PC-9 (cell line): ENCODE measurements around the gene ADAMTS12. TPM values are rescaled to one million over a fixed set of nuclear protein-coding genes. Genes with fewer than 3 reads are reported as not detected.

Source experiments
- BruUV-seq: library from RNA; stranded (reverse); fragments of 400-500 nt; replicated peaks from 2 replicates; lab custom pipeline; 2021; lab: Mats Ljungman, UMichigan
- CTCF ChIA-PET: fragments of 300-600 bp; sonication (Branson Sonifier 250); formaldehyde crosslinking; loops from one replicate; lab custom pipeline; 2022; ENCODE audit warnings: antibody characterized with exemption; lab: Charles Lee
- POLR2A ChIA-PET: fragments of 300-600 bp; sonication (Branson Sonifier 250); formaldehyde crosslinking; loops from one replicate; lab custom pipeline; 2022; ENCODE audit warnings: antibody characterized with exemption; ENCODE audit not compliant: unreplicated experiment; lab: Charles Lee
- DNase-seq, 2 experiments: peaks; one replicate each; pipeline versions ENCODE4 v3.0.0 to v3.0.0-alpha.2; 2015 to 2022; ENCODE audit warnings: mixed read lengths in 1 of 2
- H2AFZ ChIP-seq: fragments of 200-600 bp; sonication (generic); 2 replicates; pipeline ENCODE4 v1.8.1; 2017; ENCODE audit warnings: antibody characterized with exemption
- H3F3A ChIP-seq: fragments of 200-600 bp; sonication (generic); 2 replicates; pipeline ENCODE4 v1.8.1; 2017; ENCODE audit warnings: antibody characterized with exemption, mild to moderate bottlenecking, low read depth; ENCODE audit not compliant: insufficient read depth
- H3K27ac ChIP-seq: fragments of 200-600 bp; sonication (generic); 2 replicates; pipeline ENCODE4 v1.6.1; 2016; ENCODE audit warnings: mixed run types
- H3K27me3 ChIP-seq: fragments of 200-600 bp; sonication (generic); 2 replicates; pipeline ENCODE4 v1.6.1; 2016; ENCODE audit warnings: low read depth, mixed run types; ENCODE audit not compliant: insufficient read depth
- H3K36me3 ChIP-seq: fragments of 200-600 bp; sonication (generic); 2 replicates; pipeline ENCODE4 v1.6.1; 2016; ENCODE audit warnings: low read depth, mixed run types
- H3K4me1 ChIP-seq: fragments of 200-600 bp; sonication (generic); replicated peaks from 2 replicates; pipeline ENCODE4 v1.6.1; 2016; ENCODE audit warnings: mixed run types; ENCODE audit not compliant: insufficient read depth
- H3K4me2 ChIP-seq: fragments of 200-600 bp; sonication (generic); 2 replicates; pipeline ENCODE4 v1.6.1; 2017; ENCODE audit warnings: mixed run types
- H3K4me3 ChIP-seq: fragments of 200-600 bp; sonication (generic); 2 replicates; pipeline ENCODE4 v1.6.1; 2016; ENCODE audit warnings: mixed run types
- H3K79me2 ChIP-seq: fragments of 200-600 bp; sonication (generic); 2 replicates; pipeline ENCODE4 v1.6.1; 2017; ENCODE audit warnings: low read depth, mixed run types
- H3K9me2 ChIP-seq: fragments of 200-600 bp; sonication (generic); 2 replicates; pipeline ENCODE4 v1.8.1; 2017; ENCODE audit warnings: mild to moderate bottlenecking; ENCODE audit not compliant: insufficient read depth
- H3K9me3 ChIP-seq: fragments of 200-600 bp; sonication (generic); 2 replicates; pipeline ENCODE4 v1.8.1; 2016; ENCODE audit warnings: low read depth; ENCODE audit not compliant: insufficient read depth
- H4K20me1 ChIP-seq: fragments of 200-600 bp; sonication (generic); 2 replicates; pipeline ENCODE4 v1.8.1; 2017; ENCODE audit not compliant: insufficient read depth
- CTCF ChIP-seq: fragments of 200-600 bp; sonication (generic); conservative IDR thresholded peaks from 2 replicates; pipeline ENCODE4 v1.6.1; 2017; ENCODE audit warnings: mixed run types, antibody characterized with exemption, mild to moderate bottlenecking, moderate library complexity
- EZH2 ChIP-seq: fragments of 200-600 bp; sonication (generic); IDR thresholded peaks from 2 replicates; pipeline ENCODE4 v1.8.0; 2017; ENCODE audit warnings: antibody characterized with exemption, low read depth
- intact Hi-C: fragments of 100-400 bp; cut with micrococcal nuclease; formaldehyde crosslinking; loops from one replicate; pipeline ENCODE4 v1.10.0; 2022; ENCODE audit not compliant: unreplicated experiment
- total RNA-seq: library from RNA; stranded (reverse); gene quantifications from 2 replicates; pipeline ENCODE4 v1.2.3, GENCODE V29; 2021

ADAMTS12 gene
- total RNA-seq, 1 experiment from 2014 or later: 103 TPM

- peak; percentile 31 to 74 for DNase-seq
- intact Hi-C loops: no loop called here
- no peak overlapping the region for H3K4me2 ChIP-seq
- no peak overlapping the region for H3K4me3 ChIP-seq
- POLR2A ChIA-PET: interaction anchor here (0.7 kb wide), 1 partner anchor 101 kb away, joined by 4 read pairs; no protein-coding TSS in a partner anchor
- CTCF ChIA-PET: interaction anchor here (0.6 kb wide), 1 partner anchor 328 kb away, joined by 3 read pairs; no protein-coding TSS in a partner anchor
- no peak overlapping the region for H3K27ac ChIP-seq
- no peak for TF ChIP-seq EZH2
- TF ChIP-seq CTCF: no peak
- H3K4me1 ChIP-seq: no peaks in the 10 kb centered on the region
- H3K79me2 ChIP-seq: no peaks in the 10 kb centered on the region
- H4K20me1 ChIP-seq: no peaks in the 10 kb centered on the region
- no peaks in the 10 kb centered on the region for H3K27me3 ChIP-seq
- H3K9me2 ChIP-seq: no peaks in the 10 kb centered on the region
- 0 out of 2 replicates have a peak, but pooled peaks cover 4% of the 10 kb centered on the region for H3K9me3 ChIP-seq
- H3K36me3 ChIP-seq: peaks cover 38% of the 10 kb centered on the region
- BruUV-seq: no TSS peak
- peaks cover 5% of the 10 kb centered on the region; the same call in 1 of the 2 replicates for H3F3A ChIP-seq
- H2AFZ ChIP-seq: no peak overlapping the region
These were observed 249.9 kb downstream of the ADAMTS12 start for GRCh38 chr5:33641744-33642505.

- H3K27ac ChIP-seq: no peak overlapping the region
- 0 out of 2 replicates have a peak, but pooled peaks cover 4% of the 10 kb centered on the region for H3K9me3 ChIP-seq
- H3K4me3 ChIP-seq: no peak overlapping the region
- DNase-seq: peak in 1 of 2 experiments; percentile 33
- intact Hi-C loops: no loop called here
- H3K9me2 ChIP-seq: no peaks in the 10 kb centered on the region
- CTCF ChIA-PET: interaction anchor here (1.3 kb wide), 1 partner anchor 330 kb away, joined by 4 read pairs; no protein-coding TSS in a partner anchor
- H3F3A ChIP-seq: peaks cover 5% of the 10 kb centered on the region; the same call in 1 of the 2 replicates
- H3K79me2 ChIP-seq: no peaks in the 10 kb centered on the region
- POLR2A ChIA-PET: interaction anchor here (0.6 kb wide), 2 partner anchors 10 to 265 kb away, joined by 3 to 6 read pairs; no protein-coding TSS in a partner anchor
- H4K20me1 ChIP-seq: no peaks in the 10 kb centered on the region
- no peaks in the 10 kb centered on the region for H3K27me3 ChIP-seq
- peaks cover 55% of the 10 kb centered on the region for H3K36me3 ChIP-seq
- no peaks in the 10 kb centered on the region for H3K4me1 ChIP-seq
- no peak for TF ChIP-seq CTCF
- TF ChIP-seq EZH2: no peak
- H2AFZ ChIP-seq: no peak overlapping the region
- BruUV-seq: no TSS peak
- H3K4me2 ChIP-seq: no peak overlapping the region
These were observed 252.3 kb downstream of the ADAMTS12 start for GRCh38 chr5:33639474-33639873.

- ChIA-PET POLR2A (no interaction called here), CTCF (no interaction called here)
- no peaks in the 10 kb centered on the region for H3K27me3 ChIP-seq
- H3K9me2 ChIP-seq: no peaks in the 10 kb centered on the region
- no peak for DNase-seq
- H3K4me2 ChIP-seq: no peak overlapping the region
- H3K27ac ChIP-seq: no peak overlapping the region
- intact Hi-C loops: no loop called here
- H3K4me1 ChIP-seq: no peaks in the 10 kb centered on the region
- no peaks in the 10 kb centered on the region for H4K20me1 ChIP-seq
- H2AFZ ChIP-seq: no peak overlapping the region
- peaks cover 47% of the 10 kb centered on the region; the same call in 1 of the 2 replicates for H3K36me3 ChIP-seq
- H3K4me3 ChIP-seq: no peak overlapping the region
- BruUV-seq: no TSS peak
- H3K9me3 ChIP-seq: no peaks in the 10 kb centered on the region
- H3F3A ChIP-seq: no peaks in the 10 kb centered on the region
- TF ChIP-seq EZH2 (no peak), CTCF (no peak)
- H3K79me2 ChIP-seq: no peaks in the 10 kb centered on the region
These were observed 254.8 kb downstream of the ADAMTS12 start for GRCh38 chr5:33637011-33637410.
